ENCODE results near the gene FRMPD4. TPM values are rescaled to one million over a fixed set of nuclear protein-coding genes. Genes with fewer than 3 reads are reported as not detected.

FRMPD4 gene
- polyA plus RNA-seq, 2 of the 4 experiments (the other 2 are of a cell fraction): 0.08 to 0.28 TPM

GRCh38 chrX:12480956-12481355 is 342.7 kb downstream of the FRMPD4 start:
- H3K4me2 ChIP-seq: no peak overlapping the region

GRCh38 chrX:12488220-12488619 is 349.9 kb downstream of the FRMPD4 start:
- no peak for DNase-seq (ENCODE audit: low read depth in 1 of 2, low spot score in 1 of 2)
- peak; percentile 95 for FAIRE-seq
- POLR2A ChIA-PET: no interaction called here

More at GRCh38 chrX:12480956-12481355, 342.7 kb downstream of the FRMPD4 start:
- DNase-seq (ENCODE audit: low read depth in 1 of 2, low spot score in 1 of 2) (no peak), ATAC-seq (no peak), FAIRE-seq (no peak)
- no peaks in the 10 kb centered on the region for H3K4me1 ChIP-seq
- TF ChIP-seq RNF2 (IDR thresholded peaks at IDR 0.05; ENCODE audit: borderline replicate concordance, low read depth) (no peak), NR3C1 (IDR thresholded peaks at IDR 0.05) (no peak), CBX8 (IDR thresholded peaks at IDR 0.05) (no peak), KDM5A (IDR thresholded peaks at IDR 0.05) (no peak)
- H3K27ac ChIP-seq: no peak overlapping the region
- no peak overlapping the region for H3K4me3 ChIP-seq
- no peaks in the 10 kb centered on the region for H3K9me3 ChIP-seq
- 60% methylated on average over 3 of the region's 3 CpGs for WGBS (ENCODE audit: missing lambda C conversion rate)
- POLR2A ChIA-PET: no interaction called here
- CTCF ChIA-PET: interaction anchor here (1.5 kb wide), 1 partner anchor 12 kb away, joined by 3 read pairs; no protein-coding TSS in a partner anchor

GRCh38 chrX:12488771-12489170 is 350.5 kb downstream of the FRMPD4 start:
- ChIA-PET POLR2A (no interaction called here), CTCF (no interaction called here)
- Histone ChIP-seq H3K4me2 (no peak overlapping the region), H3K9me3 (no peaks in the 10 kb centered on the region), H3K4me1 (no peaks in the 10 kb centered on the region), H3K27ac (no peak overlapping the region), H3K4me3 (no peak overlapping the region)
- ATAC-seq (no peak), DNase-seq (ENCODE audit: low read depth in 1 of 2, low spot score in 1 of 2) (no peak), FAIRE-seq (no peak)
- 28% methylated on average over 2 of the region's 2 CpGs for WGBS (ENCODE audit: missing lambda C conversion rate)
- TF ChIP-seq SMC3 (IDR thresholded peaks at IDR 0.05) (no peak), ZNF302 (CRISPR knock-in tag; IDR thresholded peaks at IDR 0.05) (no peak), EHF (CRISPR knock-in tag; IDR thresholded peaks at IDR 0.05) (no peak), FOSB (CRISPR knock-in tag; IDR thresholded peaks at IDR 0.05) (no peak), CHD2 (IDR thresholded peaks at IDR 0.05; ENCODE audit: low read length, partially characterized antibody) (no peak), MAFK (IDR thresholded peaks at IDR 0.05; ENCODE audit: partially characterized antibody) (no peak), HES2 (IDR thresholded peaks at IDR 0.05) (no peak), POLR2A (IDR thresholded peaks at IDR 0.05; ENCODE audit: low read length) (no peak), HEYL (CRISPR knock-in tag; IDR thresholded peaks at IDR 0.05) (no peak), BCL3 (IDR thresholded peaks at IDR 0.05) (no peak), RNF2 (IDR thresholded peaks at IDR 0.05; ENCODE audit: borderline replicate concordance, low read depth) (no peak), KDM5A (IDR thresholded peaks at IDR 0.05) (no peak), PBX3 (IDR thresholded peaks at IDR 0.05) (no peak), RFX5 (IDR thresholded peaks at IDR 0.05) (no peak), ZSCAN20 (CRISPR knock-in tag; IDR thresholded peaks at IDR 0.05) (no peak), CEBPB (IDR thresholded peaks at IDR 0.05) (no peak), BHLHE40 (IDR thresholded peaks at IDR 0.05; ENCODE audit: low read depth, low read length) (no peak), JUNB (IDR thresholded peaks at IDR 0.05) (no peak), CHD4 (IDR thresholded peaks at IDR 0.05; ENCODE audit: borderline replicate concordance) (no peak)

More at GRCh38 chrX:12488220-12488619, 349.9 kb downstream of the FRMPD4 start:
- no peak overlapping the region for H3K4me3 ChIP-seq
- no peak for ATAC-seq
- no peaks in the 10 kb centered on the region for H3K9me3 ChIP-seq
- H3K4me2 ChIP-seq: no peak overlapping the region
- TF ChIP-seq SREBF2 (IDR thresholded peaks at IDR 0.05): no peak
- H3K27ac ChIP-seq: no peak overlapping the region
- CTCF ChIA-PET: no interaction called here
- no peaks in the 10 kb centered on the region for H3K4me1 ChIP-seq

GRCh38 chrX:12489341-12489740 is 351.1 kb downstream of the FRMPD4 start:
- TF ChIP-seq FOSL2 (IDR thresholded peaks at IDR 0.05) (no peak), FOSL2 (CRISPR knock-in tag; IDR thresholded peaks at IDR 0.05) (peak; percentile 45), CTCF (IDR thresholded peaks at IDR 0.05) (no peak), CBX2 (IDR thresholded peaks at IDR 0.05; ENCODE audit: borderline replicate concordance, low read depth) (no peak)
- peak; percentile 70 for FAIRE-seq

More at GRCh38 chrX:12489341-12489740, 351.1 kb downstream of the FRMPD4 start:
- ChIA-PET CTCF (interaction anchor here (1.0 kb wide), 1 partner anchor 53 kb away, joined by 3 read pairs; no protein-coding TSS in a partner anchor), POLR2A (no interaction called here)
- no peaks in the 10 kb centered on the region for H3K4me1 ChIP-seq
- ATAC-seq: no peak
- DNase-seq (ENCODE audit: low read depth in 1 of 2, low spot score in 1 of 2): no peak
- no peak overlapping the region for H3K27ac ChIP-seq
- H3K4me3 ChIP-seq: no peak overlapping the region
- 12% methylated on average over 3 of the region's 3 CpGs for WGBS (ENCODE audit: missing lambda C conversion rate)
- no peak overlapping the region for H3K4me2 ChIP-seq
- H3K9me3 ChIP-seq: no peaks in the 10 kb centered on the region

All from A549 (cell line).